Measurements from ENCODE around the gene EID2B. TPM values are rescaled to one million over a fixed set of nuclear protein-coding genes. Genes with fewer than 3 reads are reported as not detected.

The EID2B gene
- total RNA-seq, 4 donors from 2014 or later, result 3.0 to 6.4 (median 6.1) TPM

DNA sequence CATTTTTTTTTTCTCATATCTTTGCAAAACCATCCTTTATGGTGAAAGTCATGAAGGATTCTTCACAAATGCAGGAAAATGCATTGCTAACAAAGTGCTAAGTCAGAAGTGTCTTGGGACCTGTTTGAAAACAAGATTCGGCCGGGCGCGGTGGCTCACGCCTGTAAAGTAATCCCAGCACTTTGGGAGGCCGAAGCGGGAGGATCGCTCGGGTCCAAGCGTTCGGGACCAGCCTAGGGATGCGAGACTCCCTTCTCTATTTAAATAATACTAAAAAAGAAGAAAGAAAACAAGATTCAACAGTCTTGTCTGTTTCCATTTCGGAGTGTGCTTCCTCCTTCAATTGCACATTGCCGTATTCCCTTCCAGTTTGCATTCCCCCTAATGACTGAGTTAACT, 819 bp downstream of the EID2B start:
- peaks cover 14 to 33% (median 26%) of the 10 kb centered on the region in 4 donors for H3K4me1 ChIP-seq
- 37% methylated on average over 14 of the region's 14 CpGs for WGBS
- no peaks in the 10 kb centered on the region for H3K9me3 ChIP-seq
- intact Hi-C loops (cut with DNase I), result loop anchor here (5.0 to 10.0 kb wide), 4 partner anchors 60 to 405 kb away; partner anchors contain the start of genes PAK4, SAMD4B and SUPT5H
- H3K27ac ChIP-seq (replicated peaks in 1 of 4), result peak overlapping the region; percentile 86 to 91 (median 88)
- H3K27me3 ChIP-seq, result no peaks in the 10 kb centered on the region
- peak overlapping the region; percentile 70 to 89 (median 77) for H3K4me3 ChIP-seq
- TF ChIP-seq, protein P1, sequence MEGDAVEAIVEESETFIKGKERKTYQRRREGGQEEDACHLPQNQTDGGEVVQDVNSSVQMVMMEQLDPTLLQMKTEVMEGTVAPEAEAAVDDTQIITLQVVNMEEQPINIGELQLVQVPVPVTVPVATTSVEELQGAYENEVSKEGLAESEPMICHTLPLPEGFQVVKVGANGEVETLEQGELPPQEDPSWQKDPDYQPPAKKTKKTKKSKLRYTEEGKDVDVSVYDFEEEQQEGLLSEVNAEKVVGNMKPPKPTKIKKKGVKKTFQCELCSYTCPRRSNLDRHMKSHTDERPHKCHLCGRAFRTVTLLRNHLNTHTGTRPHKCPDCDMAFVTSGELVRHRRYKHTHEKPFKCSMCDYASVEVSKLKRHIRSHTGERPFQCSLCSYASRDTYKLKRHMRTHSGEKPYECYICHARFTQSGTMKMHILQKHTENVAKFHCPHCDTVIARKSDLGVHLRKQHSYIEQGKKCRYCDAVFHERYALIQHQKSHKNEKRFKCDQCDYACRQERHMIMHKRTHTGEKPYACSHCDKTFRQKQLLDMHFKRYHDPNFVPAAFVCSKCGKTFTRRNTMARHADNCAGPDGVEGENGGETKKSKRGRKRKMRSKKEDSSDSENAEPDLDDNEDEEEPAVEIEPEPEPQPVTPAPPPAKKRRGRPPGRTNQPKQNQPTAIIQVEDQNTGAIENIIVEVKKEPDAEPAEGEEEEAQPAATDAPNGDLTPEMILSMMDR (IDR thresholded peaks at IDR 0.05), result no peak
- TF ChIP-seq POLR2AphosphoS5 (IDR thresholded peaks at IDR 0.05) (no peak), EP300 (IDR thresholded peaks at IDR 0.05) (no peak)
- DNase-seq (ENCODE audit: extremely low spot score), result no peak
- peaks cover 0 to 11% (median 0%) of the 10 kb centered on the region in 4 donors for H3K36me3 ChIP-seq

DNA sequence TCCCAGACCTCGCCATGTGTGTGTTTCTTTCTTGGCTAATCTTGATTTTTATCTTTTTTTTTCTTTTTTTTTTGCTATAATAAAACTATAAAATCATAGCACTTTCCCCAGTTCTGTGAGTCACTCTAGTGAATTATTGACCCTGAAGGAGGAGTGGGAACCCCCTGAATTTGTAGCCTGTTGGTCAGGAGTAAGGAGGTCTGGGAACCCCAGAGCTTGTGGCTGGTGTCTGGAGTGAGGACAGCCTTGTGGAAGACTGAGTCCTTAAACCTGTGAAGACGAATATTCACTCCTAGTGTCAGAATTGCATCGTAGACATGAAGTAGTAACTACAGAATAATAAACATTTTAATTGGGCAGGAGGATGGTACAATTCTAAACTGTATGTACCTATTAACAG, 7.4 kb downstream of the EID2B start:
- H3K9me3 ChIP-seq, result no peaks in the 10 kb centered on the region
- no peak overlapping the region for H3K27ac ChIP-seq (replicated peaks in 1 of 4)
- intact Hi-C loops (cut with DNase I), result no loop called here
- DNase-seq (ENCODE audit: extremely low spot score), result no peak
- no peaks in the 10 kb centered on the region for H3K27me3 ChIP-seq
- H3K36me3 ChIP-seq, result peaks cover 0 to 19% (median 0%) of the 10 kb centered on the region in 4 donors
- peaks cover 0 to 7% (median 2%) of the 10 kb centered on the region in 4 donors for H3K4me1 ChIP-seq
- WGBS, result 99% methylated on average over 3 of the region's 3 CpGs
- TF ChIP-seq, protein P1 (IDR thresholded peaks at IDR 0.05), result no peak
- TF ChIP-seq EP300 (IDR thresholded peaks at IDR 0.05) (no peak), POLR2A (IDR thresholded peaks at IDR 0.05; ENCODE audit: low read depth) (no peak), POLR2AphosphoS5 (IDR thresholded peaks at IDR 0.05) (no peak)
- no peak overlapping the region for H3K4me3 ChIP-seq

DNA sequence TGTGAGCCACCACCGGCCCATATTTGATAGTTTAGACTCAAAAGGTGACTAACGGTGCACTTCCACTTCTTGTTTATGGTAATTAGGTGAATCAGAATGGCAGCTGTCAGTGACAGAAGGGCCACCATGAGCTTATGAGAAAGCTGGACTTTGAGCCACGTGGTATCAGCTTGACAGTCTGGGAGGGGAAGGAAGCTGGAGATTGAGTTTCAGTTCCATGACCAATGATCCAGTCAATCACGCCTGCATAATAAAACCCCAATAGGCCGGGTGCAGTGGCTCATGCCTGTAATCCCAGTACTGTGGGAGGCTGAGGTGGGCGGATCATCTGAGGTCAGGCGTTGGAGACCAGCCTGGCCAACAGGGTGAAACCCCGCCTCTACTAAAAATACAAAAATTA, 8.2 kb downstream of the EID2B start:
- H3K27me3 ChIP-seq, result no peaks in the 10 kb centered on the region
- H3K4me3 ChIP-seq, result no peak overlapping the region
- H3K36me3 ChIP-seq, result peaks cover 0 to 16% (median 0%) of the 10 kb centered on the region in 4 donors
- H3K9me3 ChIP-seq, result no peaks in the 10 kb centered on the region
- H3K4me1 ChIP-seq, result no peaks in the 10 kb centered on the region
- no peak for DNase-seq (ENCODE audit: extremely low spot score)
- no peak for TF ChIP-seq POLR2AphosphoS5 (IDR thresholded peaks at IDR 0.05)
- TF ChIP-seq, protein P1 (IDR thresholded peaks at IDR 0.05), result no peak
- TF ChIP-seq POLR2A (IDR thresholded peaks at IDR 0.05; ENCODE audit: low read depth), result no peak
- no peak for TF ChIP-seq EP300 (IDR thresholded peaks at IDR 0.05)
- intact Hi-C loops (cut with DNase I), result no loop called here
- WGBS, result 79% methylated on average over 8 of the region's 8 CpGs
- H3K27ac ChIP-seq (replicated peaks in 1 of 4), result no peak overlapping the region

DNA sequence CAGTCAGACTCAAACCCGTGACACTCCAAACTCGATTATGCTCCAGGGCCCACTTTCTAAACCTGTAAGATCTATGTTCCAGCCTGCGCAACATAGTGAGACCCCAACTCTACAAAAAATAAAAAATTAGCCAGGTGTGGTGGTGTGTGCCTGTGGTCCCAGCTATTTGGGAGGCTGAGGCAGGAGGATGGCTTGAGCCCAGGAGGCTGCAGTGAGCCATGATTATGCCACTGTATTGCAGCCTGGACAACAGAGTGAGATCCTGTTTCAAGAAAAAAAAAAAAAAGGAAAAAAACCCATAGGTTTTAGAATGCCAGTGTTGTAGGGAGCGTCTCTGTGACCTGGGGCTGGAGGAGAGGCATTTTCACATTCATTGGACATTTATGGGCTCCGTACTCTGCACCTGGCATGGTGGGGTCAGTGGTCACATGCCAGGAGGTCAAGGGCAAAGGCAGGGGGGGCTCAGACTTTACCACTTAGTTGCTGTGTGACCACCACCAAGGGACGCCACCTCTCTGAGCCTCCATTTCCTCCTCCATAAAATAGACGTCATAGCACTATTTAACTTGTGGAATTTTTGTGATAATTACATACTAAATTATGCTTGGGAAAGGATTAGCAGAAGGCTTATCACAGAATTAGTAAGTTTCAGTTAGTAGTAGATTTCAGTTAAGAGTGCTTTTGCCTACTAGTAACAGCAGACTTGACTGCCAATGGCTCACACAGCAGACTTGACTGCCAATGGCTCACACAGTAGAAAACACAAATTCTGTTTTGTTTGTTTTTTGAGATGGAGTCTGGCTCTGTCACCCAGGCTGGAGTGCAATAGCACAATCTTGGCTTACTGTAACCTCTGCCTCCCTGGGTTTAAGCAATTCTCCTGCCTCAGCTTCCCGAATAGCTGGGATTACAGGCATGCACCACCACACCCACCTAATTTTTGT, 11.8 kb downstream of the EID2B start:
- DNase-seq (ENCODE audit: extremely low spot score), result no peak
- WGBS, result 87% methylated on average over 8 of the region's 8 CpGs

More for the DNA sequence above, 11.8 kb downstream of the EID2B start:
- no peak overlapping the region for H3K27ac ChIP-seq (replicated peaks in 1 of 4)
- intact Hi-C loops (cut with DNase I), result no loop called here
- TF ChIP-seq, protein P1 (IDR thresholded peaks at IDR 0.05), result no peak
- TF ChIP-seq POLR2A (IDR thresholded peaks at IDR 0.05; ENCODE audit: low read depth) (no peak), EP300 (IDR thresholded peaks at IDR 0.05) (no peak), POLR2AphosphoS5 (IDR thresholded peaks at IDR 0.05) (no peak)
- no peaks in the 10 kb centered on the region for H3K9me3 ChIP-seq
- peaks cover 0 to 5% (median 2%) of the 10 kb centered on the region in 4 donors for H3K4me1 ChIP-seq
- H3K36me3 ChIP-seq, result peaks cover 0 to 8% (median 0%) of the 10 kb centered on the region in 4 donors
- H3K4me3 ChIP-seq, result no peak overlapping the region
- H3K27me3 ChIP-seq, result peaks cover 0 to 18% (median 5%) of the 10 kb centered on the region in 4 donors

Data from esophagus muscularis mucosa (tissue), 4 donors.